T-helper 1 cell treated with Interleukin-12 subunit alpha and Interleukin-12 subunit beta and Interleukin-4 antibody, amounts not matched to agents 30 μg/mL and 1 μg/mL, for 36 hours (primary cell): ENCODE data around the gene OPN1MW3.
A peak's percentile ranks its signal among the peaks of the same experiment; 100 is the strongest.

Experiments
- H3K27ac Mint-ChIP-seq: one replicate; pipeline ENCODE4 v1.8.0; 2021; ENCODE audit warnings: mild to moderate bottlenecking, mixed read lengths
- H3K27me3 Mint-ChIP-seq: one replicate; pipeline ENCODE4 v1.8.0; 2021; ENCODE audit warnings: low read depth, mixed read lengths
- H3K36me3 Mint-ChIP-seq: one replicate; pipeline ENCODE4 v1.8.0; 2021; ENCODE audit warnings: low read depth, mixed read lengths
- H3K4me1 Mint-ChIP-seq: one replicate; pipeline ENCODE4 v1.8.0; 2021; ENCODE audit warnings: low read depth, mixed read lengths
- H3K4me3 Mint-ChIP-seq: one replicate; pipeline ENCODE4 v1.8.0; 2021; ENCODE audit warnings: mild to moderate bottlenecking, moderate library complexity, mixed read lengths
- H3K9me3 Mint-ChIP-seq: one replicate; pipeline ENCODE4 v1.8.0; 2021; ENCODE audit warnings: mixed read lengths

The OPN1MW3 gene

DNA sequence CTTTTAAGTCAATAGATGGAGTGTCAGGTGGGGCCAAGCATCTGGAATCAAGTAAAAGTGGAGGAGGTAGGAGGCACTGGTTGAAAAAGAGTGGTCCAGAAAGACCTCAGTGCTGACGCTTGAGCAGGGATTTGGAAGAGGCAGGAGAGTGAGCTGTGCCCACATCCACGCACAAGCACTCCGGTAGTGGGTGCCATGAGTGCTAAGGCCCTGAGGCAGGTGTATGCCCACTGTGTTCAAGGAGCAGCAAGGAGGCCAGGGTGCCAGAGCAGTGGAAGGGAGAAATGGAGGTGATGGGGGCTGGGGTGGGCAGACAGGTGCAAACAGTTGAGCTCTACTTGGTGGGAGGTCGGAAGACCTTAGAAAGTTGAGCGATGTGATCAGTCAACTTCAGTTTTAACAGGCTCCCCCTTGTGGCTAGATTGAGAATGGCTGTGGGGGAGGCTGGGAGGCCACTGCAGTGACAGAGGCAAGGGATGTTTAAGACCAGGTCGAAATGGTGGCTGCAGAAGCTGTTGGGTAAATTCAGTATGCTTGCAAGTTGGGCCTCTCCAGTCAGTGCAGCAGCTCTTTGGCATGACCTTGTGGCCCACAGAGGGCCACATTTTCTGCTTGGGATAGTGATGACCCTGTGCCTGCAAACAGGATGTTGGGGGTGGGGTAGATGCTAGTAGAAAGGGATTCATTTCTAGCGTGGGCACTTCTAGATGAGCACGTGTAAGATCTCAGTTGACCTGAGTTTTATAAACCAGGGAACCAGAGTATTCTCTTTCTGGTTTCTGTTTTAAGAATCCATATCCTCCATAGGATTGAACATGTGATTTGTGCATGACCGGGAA lies 50.9 kb downstream of the OPN1MW3 start:
- peak overlapping the region; percentile 82 for H3K27ac Mint-ChIP-seq
- peaks cover 3% of the 10 kb centered on the region for H3K36me3 Mint-ChIP-seq
- no peak overlapping the region for H3K4me3 Mint-ChIP-seq
- peaks cover 27% of the 10 kb centered on the region for H3K4me1 Mint-ChIP-seq
- H3K9me3 Mint-ChIP-seq, result no peaks in the 10 kb centered on the region
- H3K27me3 Mint-ChIP-seq, result no peaks in the 10 kb centered on the region

DNA sequence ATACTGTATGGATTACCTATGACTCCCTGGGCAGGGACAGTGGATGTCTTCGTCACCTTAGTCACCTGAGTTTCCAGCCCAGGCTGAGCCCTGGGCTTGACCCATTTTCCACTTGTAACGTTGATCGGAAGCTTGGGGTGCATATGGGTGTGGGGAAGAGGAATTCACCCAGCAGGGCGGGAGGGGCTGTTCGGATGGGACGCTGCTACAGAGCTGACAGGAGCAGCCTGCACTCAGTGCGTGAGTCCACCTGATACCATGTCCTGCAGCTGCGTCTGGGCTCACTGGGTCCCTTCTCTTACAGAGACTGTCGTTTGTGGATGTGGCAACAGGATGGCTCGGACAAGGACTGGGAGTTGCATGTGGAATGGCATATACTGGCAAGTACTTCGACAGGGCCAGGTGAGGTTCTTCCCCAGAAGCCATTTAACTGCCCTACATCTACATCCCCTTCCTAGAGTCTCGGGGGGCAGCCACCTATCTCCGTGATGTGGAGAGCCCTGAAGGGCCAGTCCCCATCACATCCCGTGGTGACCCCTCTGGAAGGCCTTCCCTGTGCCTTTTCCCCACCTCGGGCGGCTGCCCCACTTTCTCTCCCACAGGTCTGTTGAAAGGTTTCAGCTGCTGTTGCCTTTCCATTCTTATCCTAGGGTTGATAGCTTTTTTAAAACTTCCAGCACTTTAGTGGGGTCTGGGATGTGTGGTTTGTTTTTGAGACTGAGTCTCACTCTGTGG lies 51.8 kb downstream of the OPN1MW3 start:
- H3K27me3 Mint-ChIP-seq, result no peaks in the 10 kb centered on the region
- H3K4me3 Mint-ChIP-seq, result no peak overlapping the region
- no peak overlapping the region for H3K27ac Mint-ChIP-seq
- H3K36me3 Mint-ChIP-seq, result peaks cover 4% of the 10 kb centered on the region
- H3K4me1 Mint-ChIP-seq, result peaks cover 28% of the 10 kb centered on the region
- H3K9me3 Mint-ChIP-seq, result no peaks in the 10 kb centered on the region

DNA sequence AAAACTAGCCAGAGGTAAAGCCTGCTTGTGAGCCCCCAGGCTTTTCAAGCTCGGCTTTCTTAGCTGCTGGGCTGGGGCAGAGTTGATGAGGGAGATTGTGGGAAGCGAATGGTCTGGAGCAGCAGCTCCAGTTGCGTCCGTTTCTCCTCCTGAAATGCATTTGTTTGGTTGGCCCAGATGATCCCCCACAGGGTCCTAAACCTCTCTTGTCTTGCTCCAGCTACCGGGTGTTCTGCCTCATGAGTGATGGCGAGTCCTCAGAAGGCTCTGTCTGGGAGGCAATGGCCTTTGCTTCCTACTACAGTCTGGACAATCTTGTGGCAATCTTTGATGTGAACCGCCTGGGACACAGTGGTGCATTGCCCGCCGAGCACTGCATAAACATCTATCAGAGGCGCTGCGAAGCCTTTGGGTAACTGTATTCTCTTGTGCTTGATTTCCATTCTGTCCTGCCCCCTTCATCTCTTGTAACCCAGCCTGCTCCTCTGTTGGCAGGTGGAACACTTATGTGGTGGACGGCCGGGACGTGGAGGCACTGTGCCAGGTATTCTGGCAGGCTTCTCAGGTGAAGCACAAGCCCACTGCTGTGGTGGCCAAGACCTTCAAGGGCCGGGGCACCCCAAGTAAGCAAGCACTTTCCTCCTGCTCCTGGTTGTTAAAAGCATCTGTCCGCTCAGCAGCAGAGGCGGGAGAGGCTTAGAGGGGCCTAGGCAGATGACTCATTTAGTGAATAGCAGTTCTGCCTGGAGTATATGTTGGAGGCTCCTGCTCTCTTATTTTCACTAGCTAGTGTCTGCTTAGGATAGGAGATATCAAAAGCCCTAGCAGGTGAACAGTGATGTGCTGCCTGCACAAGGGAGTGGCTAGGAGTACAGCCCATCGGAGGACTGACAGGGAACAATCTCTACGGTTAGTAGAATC lies 53.5 kb downstream of the OPN1MW3 start:
- H3K27me3 Mint-ChIP-seq, result no peaks in the 10 kb centered on the region
- H3K27ac Mint-ChIP-seq, result peak overlapping the region; percentile 36
- peaks cover 4% of the 10 kb centered on the region for H3K36me3 Mint-ChIP-seq
- H3K9me3 Mint-ChIP-seq, result no peaks in the 10 kb centered on the region
- no peak overlapping the region for H3K4me3 Mint-ChIP-seq
- H3K4me1 Mint-ChIP-seq, result peaks cover 26% of the 10 kb centered on the region

DNA sequence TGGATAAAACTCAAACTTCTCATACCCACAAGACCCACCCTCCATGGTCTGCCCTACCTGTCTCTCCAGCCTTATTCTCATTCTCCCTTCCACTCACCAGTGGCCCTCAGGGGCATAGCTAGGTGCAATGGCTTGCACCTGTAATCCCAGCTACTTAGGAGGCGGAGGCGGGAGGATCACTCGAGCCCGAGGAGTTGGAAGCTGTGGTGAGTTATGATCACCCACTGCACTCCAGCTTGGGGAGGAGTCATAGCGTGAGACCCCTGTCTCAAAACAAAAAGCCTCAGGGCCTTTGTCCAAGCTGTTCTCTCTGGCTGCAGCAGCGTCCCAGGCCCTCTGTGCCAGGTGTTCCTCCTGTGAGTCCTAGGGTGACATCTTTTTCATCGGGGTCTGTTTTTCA lies 54.7 kb downstream of the OPN1MW3 start:
- Mint-ChIP-seq H3K27ac (no peak overlapping the region), H3K9me3 (no peaks in the 10 kb centered on the region), H3K4me3 (no peak overlapping the region), H3K27me3 (no peaks in the 10 kb centered on the region), H3K4me1 (peaks cover 27% of the 10 kb centered on the region), H3K36me3 (peaks cover 4% of the 10 kb centered on the region)

DNA sequence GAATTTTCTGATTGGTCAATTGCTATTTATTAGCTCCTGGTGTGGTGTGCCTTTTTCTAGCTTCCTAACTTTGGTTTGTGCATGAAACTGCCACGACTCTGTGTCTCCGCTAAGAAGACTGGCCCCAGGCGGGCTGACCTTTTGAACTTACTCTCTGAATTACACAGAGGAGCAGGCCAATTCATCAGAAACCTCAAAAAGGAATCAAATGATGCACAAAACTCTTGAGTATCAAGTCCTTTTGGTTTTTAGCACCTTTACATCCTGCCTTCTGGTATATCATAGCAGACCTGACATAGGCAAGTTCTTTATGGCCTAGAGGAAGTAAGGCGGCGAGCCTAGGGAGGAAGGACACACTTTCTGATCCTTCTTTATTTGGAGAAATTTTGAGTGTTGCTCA lies 55.8 kb downstream of the OPN1MW3 start:
- Mint-ChIP-seq H3K4me3 (peak overlapping the region; percentile 66), H3K36me3 (peaks cover 4% of the 10 kb centered on the region), H3K9me3 (no peaks in the 10 kb centered on the region), H3K27ac (peak overlapping the region; percentile 91), H3K4me1 (peaks cover 26% of the 10 kb centered on the region), H3K27me3 (no peaks in the 10 kb centered on the region)

DNA sequence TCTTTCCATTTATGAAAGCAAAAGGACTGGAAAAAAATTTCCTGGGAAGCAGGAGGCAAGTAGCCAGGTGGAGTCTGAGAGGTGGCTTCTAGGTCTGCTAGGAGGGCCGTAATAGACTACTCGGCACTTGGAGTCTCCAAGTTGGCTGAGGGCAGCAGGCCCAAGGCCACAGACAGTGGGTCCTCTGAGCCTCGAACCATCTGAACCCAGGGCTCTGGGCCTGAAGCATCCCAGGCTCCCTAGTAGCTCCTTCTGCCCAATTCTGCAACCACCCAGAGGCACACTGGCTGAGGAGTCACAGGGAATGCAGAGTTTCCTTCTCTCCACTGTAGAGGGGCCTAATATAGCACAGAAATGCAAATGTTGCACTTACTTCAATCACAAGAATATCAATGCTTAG lies 58.0 kb downstream of the OPN1MW3 start:
- H3K27ac Mint-ChIP-seq, result no peak overlapping the region
- peaks cover 5% of the 10 kb centered on the region for H3K27me3 Mint-ChIP-seq
- H3K4me3 Mint-ChIP-seq, result no peak overlapping the region
- no peaks in the 10 kb centered on the region for H3K9me3 Mint-ChIP-seq
- H3K4me1 Mint-ChIP-seq, result peaks cover 23% of the 10 kb centered on the region
- H3K36me3 Mint-ChIP-seq, result peaks cover 4% of the 10 kb centered on the region

DNA sequence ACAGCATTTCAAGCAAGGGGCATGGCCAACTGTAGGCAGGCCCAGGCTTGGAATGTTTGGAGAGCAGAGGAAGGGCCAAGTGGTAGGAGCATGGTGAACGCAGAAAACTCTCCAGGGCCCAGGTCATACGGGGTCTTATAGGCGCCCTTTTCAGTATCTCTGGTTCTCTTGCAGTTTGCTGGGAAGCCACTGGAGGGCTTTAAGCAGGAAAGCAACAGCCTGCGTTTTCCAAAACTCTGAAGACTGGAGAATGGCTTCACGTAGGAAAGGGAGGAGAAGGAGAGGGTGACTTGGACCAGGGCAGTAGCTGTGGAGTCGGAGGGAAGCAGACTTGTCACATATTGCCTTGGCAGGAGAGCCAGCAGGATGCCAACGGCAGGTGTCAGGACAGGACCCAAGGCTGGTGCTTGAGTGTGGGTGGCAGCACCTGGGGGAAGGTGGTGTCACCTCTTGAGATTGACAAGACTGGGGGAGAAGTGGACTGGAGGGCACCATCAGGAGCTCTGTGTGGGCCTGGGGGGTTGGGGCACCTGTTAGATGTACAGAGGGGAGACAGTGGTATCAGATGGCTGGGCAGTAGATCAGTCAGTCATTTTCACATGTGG lies 60.1 kb downstream of the OPN1MW3 start:
- Mint-ChIP-seq H3K36me3 (peaks cover 2% of the 10 kb centered on the region), H3K27me3 (peaks cover 5% of the 10 kb centered on the region), H3K27ac (no peak overlapping the region), H3K4me1 (peaks cover 24% of the 10 kb centered on the region), H3K4me3 (no peak overlapping the region), H3K9me3 (no peaks in the 10 kb centered on the region)

DNA sequence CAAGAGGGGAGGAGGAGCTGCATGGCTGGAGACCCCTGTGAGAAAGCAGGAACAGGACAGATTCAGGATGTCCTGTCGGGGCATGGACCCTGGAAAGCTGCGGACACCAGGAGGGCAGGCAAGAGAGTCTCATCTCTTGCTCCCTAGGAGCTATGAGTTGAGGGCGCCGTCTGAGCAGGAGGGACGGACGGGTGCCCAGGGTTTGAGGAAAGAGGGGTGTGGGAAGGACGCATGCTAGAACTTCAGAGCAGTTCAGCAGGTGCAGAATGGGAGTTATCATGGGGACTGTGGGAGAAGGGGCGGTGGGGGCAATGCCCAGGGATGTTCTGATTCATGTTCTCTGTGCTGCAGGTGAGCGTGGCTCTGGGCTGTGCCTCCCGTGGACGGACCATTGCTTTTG lies 63.0 kb downstream of the OPN1MW3 start:
- Mint-ChIP-seq H3K4me1 (peaks cover 19% of the 10 kb centered on the region), H3K27ac (no peak overlapping the region), H3K4me3 (no peak overlapping the region), H3K27me3 (peaks cover 5% of the 10 kb centered on the region), H3K9me3 (no peaks in the 10 kb centered on the region), H3K36me3 (no peaks in the 10 kb centered on the region)
